Activated CD8-positive, alpha-beta memory T cell treated with anti-CD3 and anti-CD28 coated beads for 48 hours (primary cell): ENCODE results near the gene SMC1B.
A peak's percentile ranks its signal among the peaks of the same experiment; 100 is the strongest.
"Not testable (repeated sequence)": the region's sequence is repeated elsewhere in the genome, so short reads cannot be mapped to it uniquely, and the experiment has no call there.

ENCODE experiments used
- DNase-seq, 3 experiments: peaks; one replicate each; pipeline ENCODE4 v3.0.0-alpha.2; 2020; ENCODE audit warnings: low read depth in 2 of 3, low spot score in 2 of 3

The SMC1B gene, protein sequence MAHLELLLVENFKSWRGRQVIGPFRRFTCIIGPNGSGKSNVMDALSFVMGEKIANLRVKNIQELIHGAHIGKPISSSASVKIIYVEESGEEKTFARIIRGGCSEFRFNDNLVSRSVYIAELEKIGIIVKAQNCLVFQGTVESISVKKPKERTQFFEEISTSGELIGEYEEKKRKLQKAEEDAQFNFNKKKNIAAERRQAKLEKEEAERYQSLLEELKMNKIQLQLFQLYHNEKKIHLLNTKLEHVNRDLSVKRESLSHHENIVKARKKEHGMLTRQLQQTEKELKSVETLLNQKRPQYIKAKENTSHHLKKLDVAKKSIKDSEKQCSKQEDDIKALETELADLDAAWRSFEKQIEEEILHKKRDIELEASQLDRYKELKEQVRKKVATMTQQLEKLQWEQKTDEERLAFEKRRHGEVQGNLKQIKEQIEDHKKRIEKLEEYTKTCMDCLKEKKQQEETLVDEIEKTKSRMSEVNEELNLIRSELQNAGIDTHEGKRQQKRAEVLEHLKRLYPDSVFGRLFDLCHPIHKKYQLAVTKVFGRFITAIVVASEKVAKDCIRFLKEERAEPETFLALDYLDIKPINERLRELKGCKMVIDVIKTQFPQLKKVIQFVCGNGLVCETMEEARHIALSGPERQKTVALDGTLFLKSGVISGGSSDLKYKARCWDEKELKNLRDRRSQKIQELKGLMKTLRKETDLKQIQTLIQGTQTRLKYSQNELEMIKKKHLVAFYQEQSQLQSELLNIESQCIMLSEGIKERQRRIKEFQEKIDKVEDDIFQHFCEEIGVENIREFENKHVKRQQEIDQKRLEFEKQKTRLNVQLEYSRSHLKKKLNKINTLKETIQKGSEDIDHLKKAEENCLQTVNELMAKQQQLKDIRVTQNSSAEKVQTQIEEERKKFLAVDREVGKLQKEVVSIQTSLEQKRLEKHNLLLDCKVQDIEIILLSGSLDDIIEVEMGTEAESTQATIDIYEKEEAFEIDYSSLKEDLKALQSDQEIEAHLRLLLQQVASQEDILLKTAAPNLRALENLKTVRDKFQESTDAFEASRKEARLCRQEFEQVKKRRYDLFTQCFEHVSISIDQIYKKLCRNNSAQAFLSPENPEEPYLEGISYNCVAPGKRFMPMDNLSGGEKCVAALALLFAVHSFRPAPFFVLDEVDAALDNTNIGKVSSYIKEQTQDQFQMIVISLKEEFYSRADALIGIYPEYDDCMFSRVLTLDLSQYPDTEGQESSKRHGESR

GRCh38 chr22:45413368-45414211, at the start of gene SMC1B, which contains the start of gene RIBC2:
SMC1B (minus strand) TSS chr22:45413599; CDS start chr22:45413567, 32 bp downstream.
RIBC2 (plus strand) TSS chr22:45413693; CDS start chr22:45413887, 194 bp downstream.
- DNase-seq = peak; percentile 58 to 80 (median 60)

GRCh38 chr22:45462034-45462655, 48.7 kb upstream of the SMC1B start:
- DNase-seq = no peak

- DNase-seq = no peak
Measured at GRCh38 chr22:45460288-45461109, 47.1 kb upstream of the SMC1B start.

- DNase-seq = no peak
Measured at GRCh38 chr22:45459235-45459634, 45.8 kb upstream of the SMC1B start.

DNA sequence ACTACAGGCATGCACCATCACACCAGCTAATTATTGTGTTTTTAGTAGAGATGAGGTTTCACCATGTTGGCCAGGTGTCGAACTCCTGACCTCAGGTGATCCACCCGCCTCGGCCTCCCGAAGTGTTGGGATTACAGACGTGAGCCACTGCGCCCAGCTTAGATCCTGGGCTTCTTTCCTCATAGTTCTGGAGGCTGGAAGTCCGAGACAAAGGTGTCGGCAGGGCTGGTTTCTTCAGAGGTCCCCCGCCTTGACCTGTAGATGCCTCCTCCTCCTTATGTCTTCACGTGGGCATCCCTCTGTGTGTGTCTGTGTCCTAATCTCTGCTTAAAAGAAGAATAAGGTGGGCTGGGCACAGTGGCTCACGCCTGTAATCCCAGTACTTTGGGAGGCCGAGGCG, 45.1 kb upstream of the SMC1B start:
- no peak for DNase-seq

DNA sequence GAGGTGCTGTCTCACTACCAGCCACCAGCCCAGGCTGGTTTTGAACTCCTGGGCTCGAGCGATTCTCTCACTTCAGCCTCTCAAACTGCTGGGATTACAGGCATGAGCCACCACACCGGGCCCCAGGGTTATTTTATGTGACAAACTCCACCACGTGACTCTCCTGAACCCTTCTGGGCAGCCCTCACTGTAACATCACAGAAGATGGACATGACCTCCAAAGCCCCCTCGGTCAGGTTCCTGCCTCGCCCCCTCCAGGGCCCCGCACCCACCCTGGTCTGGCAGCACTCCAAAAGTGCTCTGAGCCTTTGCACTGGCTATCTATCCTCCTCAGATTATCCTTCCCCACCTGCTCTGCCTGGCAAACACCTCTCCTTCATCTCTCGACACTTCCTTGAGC, 43.4 kb upstream of the SMC1B start:
- DNase-seq = no peak

- no peak for DNase-seq
Measured at GRCh38 chr22:45455621-45456020, 42.2 kb upstream of the SMC1B start.

GRCh38 chr22:45455212-45455611, 41.8 kb upstream of the SMC1B start:
- no peak for DNase-seq

- no peak for DNase-seq
Measured at GRCh38 chr22:45454275-45454674, 40.9 kb upstream of the SMC1B start.

DNA sequence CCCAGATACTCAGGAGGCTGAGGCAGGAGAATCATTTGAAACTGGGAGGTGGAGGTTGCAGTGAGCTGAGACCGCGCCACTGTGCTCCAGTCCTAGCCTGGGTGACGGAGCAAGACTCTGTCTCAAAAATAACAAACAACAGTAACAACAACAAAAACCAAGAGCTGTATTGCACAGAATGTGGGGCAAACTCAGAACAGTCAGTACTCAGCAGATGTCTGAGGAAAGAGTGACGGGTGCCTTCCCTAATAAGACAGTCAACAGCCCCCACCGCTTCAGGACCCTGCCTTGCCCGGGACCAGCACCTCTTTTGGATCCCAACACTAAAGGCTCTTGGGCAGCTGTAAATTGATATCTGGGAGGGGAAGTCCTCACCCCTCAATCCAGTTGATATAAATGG, 40.4 kb upstream of the SMC1B start:
- no peak for DNase-seq

DNA sequence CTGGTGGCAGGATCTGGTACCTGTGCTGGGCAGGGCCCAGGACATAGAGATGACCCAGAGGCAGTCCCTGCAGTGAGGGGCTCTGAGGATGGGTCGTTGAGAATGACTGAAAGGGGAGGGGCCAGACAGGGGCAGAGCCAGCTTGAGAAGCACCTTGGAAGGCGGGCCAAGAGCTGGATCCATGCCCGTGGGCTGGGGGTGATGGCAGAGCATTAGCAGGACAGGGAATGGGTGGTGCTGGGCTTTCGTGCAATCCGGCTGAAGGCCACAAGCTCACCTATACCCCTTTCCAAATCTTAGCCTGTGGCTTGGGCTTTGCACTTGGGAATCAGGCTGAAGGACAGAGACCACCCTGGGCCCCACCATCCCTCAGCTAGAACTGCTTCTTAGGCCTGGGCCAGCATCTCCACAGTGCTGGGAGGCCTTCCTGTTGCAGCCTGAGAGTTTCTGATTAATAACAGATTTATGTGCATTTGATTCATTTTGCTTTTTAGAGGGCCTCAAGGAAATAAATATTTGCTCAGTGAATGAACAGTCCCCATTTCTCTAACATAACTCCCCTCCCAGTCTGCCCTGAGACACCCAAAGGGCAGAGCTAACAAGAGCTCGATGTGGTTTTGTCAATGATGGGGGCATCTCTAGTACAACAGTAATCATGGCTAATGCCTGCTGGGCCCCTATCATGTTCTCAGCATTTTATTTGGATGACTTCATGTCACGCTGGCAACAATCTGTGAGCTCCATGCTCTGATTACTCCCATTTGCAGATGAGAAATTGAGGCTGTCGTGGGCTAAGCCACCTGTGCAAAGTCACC, 39.4 kb upstream of the SMC1B start:
- no peak for DNase-seq

DNA sequence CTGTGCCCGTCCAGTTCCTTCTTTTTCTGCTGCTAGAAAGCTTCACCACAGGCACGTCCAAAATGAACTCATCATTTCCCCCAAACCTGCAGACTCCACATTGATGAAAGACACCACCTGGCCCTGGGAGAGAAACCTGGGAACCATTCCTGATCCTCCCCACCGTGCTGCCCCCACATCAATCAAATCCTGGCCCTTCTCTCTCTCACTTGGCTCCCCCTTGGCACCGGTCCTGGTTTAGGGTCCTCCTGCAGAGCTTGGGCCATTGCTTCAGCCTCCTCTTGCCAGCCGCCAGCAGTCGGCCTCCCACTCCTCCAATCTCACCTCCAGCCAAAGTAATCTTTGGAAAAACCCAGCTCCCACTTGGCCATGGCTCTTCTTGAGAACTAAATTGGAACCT, 38.6 kb upstream of the SMC1B start:
- DNase-seq = no peak

DNA sequence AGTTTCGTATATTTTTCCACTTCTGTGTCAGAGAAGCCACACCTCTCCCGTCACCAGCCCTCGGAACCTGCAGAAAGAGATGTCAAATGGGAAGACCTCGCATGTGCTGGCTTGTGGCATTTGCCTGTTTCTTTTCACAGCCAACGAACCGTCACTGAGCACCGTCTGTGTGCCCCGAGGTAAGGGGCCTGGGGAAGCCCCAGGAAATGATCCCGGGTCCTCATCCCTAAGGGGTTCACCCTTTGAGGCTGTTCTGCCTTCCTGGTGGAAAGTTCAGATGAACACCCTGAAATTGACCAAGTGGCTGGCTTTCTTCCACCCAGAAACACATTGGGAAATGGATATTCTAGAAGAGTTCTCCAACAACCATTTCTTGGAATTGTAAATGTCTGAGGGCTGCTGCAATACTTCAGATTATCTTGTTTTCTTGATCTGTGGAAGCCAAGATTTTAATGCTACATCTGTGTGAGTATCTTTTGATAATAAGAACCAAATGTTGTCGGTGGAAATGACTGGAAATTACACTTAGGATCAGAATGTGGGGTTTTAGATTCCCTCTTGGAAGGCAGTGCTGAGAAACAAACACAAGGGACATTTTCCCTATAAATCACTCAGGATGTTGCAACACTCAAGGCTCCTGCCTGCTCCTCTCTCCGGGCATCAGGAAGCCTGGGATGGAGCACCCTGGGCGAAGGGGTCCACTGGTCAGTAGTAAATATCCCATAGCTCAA, 37.7 kb upstream of the SMC1B start:
- DNase-seq = no peak

- no peak for DNase-seq
Measured at GRCh38 chr22:45450101-45450785, 36.8 kb upstream of the SMC1B start.

GRCh38 chr22:45449442-45449841, 36.0 kb upstream of the SMC1B start:
- not testable (repeated sequence) for DNase-seq

DNA sequence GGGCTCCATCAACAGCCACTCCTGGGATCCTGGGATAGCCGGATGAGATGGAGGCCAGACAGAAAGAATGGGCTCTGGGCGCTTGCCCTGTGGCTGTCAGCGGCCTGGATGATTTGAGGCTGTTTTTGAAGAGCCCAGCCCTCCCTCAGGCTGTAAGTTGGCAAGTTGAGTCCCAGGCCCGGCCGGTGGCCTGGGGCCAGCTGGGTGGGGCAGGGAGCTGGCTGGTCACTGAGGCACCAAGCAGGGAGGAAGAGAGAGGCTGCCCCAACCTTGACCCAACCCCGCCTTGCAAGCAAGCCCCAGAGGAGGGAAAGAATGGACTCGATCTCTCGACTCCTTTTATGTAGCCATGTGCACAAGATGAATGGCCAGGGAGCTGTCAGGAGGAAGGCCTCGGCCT, 35.0 kb upstream of the SMC1B start:
- DNase-seq = no peak

DNA sequence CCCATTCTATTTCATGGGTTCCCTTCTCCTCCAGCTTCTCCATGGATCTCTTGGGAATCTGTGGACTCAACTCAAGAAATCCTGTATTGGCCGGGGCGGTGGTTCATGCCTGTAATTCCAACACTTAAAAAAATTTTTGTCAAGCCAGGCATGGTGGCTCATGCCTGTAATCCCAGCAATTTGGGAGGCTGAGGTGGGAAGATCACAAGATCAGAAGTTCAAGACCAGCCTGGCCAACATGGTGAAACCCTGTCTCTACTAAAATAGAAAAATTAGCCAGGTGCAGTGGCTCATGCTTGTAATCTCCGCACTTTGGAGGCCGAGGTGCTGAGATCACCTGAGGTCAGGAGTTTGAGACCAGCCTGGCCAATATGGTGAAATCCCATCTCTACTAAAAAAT, 34.2 kb upstream of the SMC1B start:
- not testable (repeated sequence) for DNase-seq
